ENCODE results near the gene RPS15.

Gene RPS15

DNA sequence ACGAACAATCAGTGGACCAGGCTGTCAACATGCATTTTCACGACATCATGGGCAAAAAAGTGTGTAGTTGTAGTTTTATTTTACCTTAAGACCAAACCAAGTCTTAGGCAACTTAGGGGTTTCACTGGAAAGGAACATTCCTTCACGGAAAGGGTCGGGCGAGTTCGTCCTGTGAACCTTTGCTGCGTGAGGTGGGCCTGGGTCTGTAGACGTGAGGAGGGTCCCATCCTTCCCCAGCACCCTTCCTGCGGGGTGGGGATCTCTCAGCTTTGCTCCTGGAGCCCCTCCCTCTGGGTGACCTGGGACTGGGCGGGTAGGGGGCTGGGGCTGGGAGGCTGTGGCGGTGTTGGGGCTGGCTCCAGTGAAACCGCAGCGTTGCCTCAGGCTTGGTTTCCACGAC is 12.3 kb upstream of the RPS15 start:
- Histone ChIP-seq H3K4me3 (ENCODE audit: low read length) (no peak overlapping the region), H3K27ac (ENCODE audit: low read length) (no peak overlapping the region), H3K9ac (ENCODE audit: low read length) (no peak overlapping the region), H3K27me3 (ENCODE audit: low read depth, low read length) (no peaks in the 10 kb centered on the region), H3K4me1 (ENCODE audit: low read length) (no peaks in the 10 kb centered on the region), H3K9me3 (ENCODE audit: insufficient read depth, low read length) (no peaks in the 10 kb centered on the region), H3K36me3 (replicated peaks; ENCODE audit: low read depth, low read length) (peaks cover 90% of the 10 kb centered on the region), H3K4me2 (ENCODE audit: low read length) (no peak overlapping the region), H3K79me2 (ENCODE audit: low read length) (peaks cover 93% of the 10 kb centered on the region), H4K20me1 (ENCODE audit: insufficient read depth, low read length) (peaks cover 71% of the 10 kb centered on the region), H2AFZ (ENCODE audit: low read depth, low read length) (no peak overlapping the region)
- no peak for TF ChIP-seq EZH2phosphoT487 (IDR thresholded peaks at IDR 0.05; ENCODE audit: low read depth)
- TF ChIP-seq, protein P1, sequence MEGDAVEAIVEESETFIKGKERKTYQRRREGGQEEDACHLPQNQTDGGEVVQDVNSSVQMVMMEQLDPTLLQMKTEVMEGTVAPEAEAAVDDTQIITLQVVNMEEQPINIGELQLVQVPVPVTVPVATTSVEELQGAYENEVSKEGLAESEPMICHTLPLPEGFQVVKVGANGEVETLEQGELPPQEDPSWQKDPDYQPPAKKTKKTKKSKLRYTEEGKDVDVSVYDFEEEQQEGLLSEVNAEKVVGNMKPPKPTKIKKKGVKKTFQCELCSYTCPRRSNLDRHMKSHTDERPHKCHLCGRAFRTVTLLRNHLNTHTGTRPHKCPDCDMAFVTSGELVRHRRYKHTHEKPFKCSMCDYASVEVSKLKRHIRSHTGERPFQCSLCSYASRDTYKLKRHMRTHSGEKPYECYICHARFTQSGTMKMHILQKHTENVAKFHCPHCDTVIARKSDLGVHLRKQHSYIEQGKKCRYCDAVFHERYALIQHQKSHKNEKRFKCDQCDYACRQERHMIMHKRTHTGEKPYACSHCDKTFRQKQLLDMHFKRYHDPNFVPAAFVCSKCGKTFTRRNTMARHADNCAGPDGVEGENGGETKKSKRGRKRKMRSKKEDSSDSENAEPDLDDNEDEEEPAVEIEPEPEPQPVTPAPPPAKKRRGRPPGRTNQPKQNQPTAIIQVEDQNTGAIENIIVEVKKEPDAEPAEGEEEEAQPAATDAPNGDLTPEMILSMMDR (IDR thresholded peaks at IDR 0.05; ENCODE audit: low read depth, low read length) = no peak

DNA sequence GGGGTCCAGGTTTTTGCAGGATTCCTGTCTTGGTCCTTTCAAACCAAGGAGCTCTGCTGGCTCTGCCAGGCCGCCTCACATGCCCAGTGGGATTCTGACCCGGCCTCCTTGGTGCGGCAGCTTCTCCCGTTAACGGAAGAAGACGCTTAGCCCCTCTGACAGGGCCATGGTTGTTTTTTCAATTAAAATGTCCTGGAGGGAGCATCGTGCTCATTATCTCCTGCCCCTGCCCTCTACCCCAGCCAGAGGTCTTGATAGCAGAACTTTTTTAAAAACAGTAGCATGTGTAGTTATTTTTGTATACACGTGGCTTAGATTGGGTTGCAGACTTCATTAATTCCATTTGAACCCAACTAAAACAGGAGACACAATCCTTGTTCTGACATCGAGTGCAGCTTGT is 11.5 kb upstream of the RPS15 start:
- no peak overlapping the region for H3K27ac ChIP-seq (ENCODE audit: low read length)
- no peak overlapping the region for H3K4me3 ChIP-seq (ENCODE audit: low read length)
- peaks cover 85% of the 10 kb centered on the region for H3K36me3 ChIP-seq (replicated peaks; ENCODE audit: low read depth, low read length)
- H3K4me1 ChIP-seq (ENCODE audit: low read length) = no peaks in the 10 kb centered on the region
- H2AFZ ChIP-seq (ENCODE audit: low read depth, low read length) = no peak overlapping the region
- peaks cover 63% of the 10 kb centered on the region for H4K20me1 ChIP-seq (ENCODE audit: insufficient read depth, low read length)
- no peaks in the 10 kb centered on the region for H3K9me3 ChIP-seq (ENCODE audit: insufficient read depth, low read length)
- no peak for TF ChIP-seq EZH2phosphoT487 (IDR thresholded peaks at IDR 0.05; ENCODE audit: low read depth)
- TF ChIP-seq, protein P1 (IDR thresholded peaks at IDR 0.05; ENCODE audit: low read depth, low read length) = no peak
- H3K79me2 ChIP-seq (ENCODE audit: low read length) = peaks cover 86% of the 10 kb centered on the region
- no peak overlapping the region for H3K4me2 ChIP-seq (ENCODE audit: low read length)
- H3K27me3 ChIP-seq (ENCODE audit: low read depth, low read length) = no peaks in the 10 kb centered on the region
- no peak overlapping the region for H3K9ac ChIP-seq (ENCODE audit: low read length)

DNA sequence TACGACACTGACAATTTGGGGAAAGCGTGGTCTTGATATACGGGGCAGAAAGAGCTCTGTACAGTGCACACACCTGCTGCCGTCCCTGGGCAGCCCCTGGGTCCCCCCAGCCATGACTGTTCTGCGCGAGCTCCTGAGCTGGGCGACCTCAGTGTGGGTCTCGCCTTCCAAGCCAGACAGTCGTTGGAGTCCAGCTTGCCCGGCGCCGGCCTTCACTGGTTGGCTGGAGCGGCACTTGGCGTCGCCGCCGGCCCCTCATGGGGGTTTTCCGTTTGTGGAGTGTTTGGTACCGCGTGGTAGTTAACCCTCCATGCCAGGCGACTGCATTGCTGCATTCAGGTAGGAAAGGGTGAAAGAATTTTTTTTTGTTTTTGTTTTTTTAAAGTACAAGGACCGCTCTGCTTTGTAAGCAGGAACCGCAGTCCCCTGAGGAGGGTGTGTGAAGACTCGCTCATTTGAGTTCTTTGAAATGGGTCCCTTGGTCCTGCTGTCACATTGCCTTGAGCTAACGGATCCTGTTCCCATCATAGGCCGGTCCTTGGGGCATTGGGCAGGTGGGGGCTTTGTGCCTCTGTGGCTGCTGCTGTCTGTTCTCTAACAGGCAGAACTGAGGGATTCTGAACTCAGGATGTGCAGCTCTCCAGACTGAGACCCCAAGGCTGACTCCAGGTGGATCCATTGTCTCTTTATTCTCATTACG is 10.8 kb upstream of the RPS15 start:
- H3K27ac ChIP-seq (ENCODE audit: low read length) = no peak overlapping the region
- H3K4me3 ChIP-seq (ENCODE audit: low read length) = no peak overlapping the region
- H3K79me2 ChIP-seq (ENCODE audit: low read length) = peaks cover 86% of the 10 kb centered on the region
- H4K20me1 ChIP-seq (ENCODE audit: insufficient read depth, low read length) = peaks cover 61% of the 10 kb centered on the region
- H3K27me3 ChIP-seq (ENCODE audit: low read depth, low read length) = no peaks in the 10 kb centered on the region
- TF ChIP-seq, protein P1 (IDR thresholded peaks at IDR 0.05; ENCODE audit: low read depth, low read length) = no peak
- TF ChIP-seq EZH2phosphoT487 (IDR thresholded peaks at IDR 0.05; ENCODE audit: low read depth) = no peak
- H3K36me3 ChIP-seq (replicated peaks; ENCODE audit: low read depth, low read length) = peaks cover 85% of the 10 kb centered on the region
- H2AFZ ChIP-seq (ENCODE audit: low read depth, low read length) = no peak overlapping the region
- no peak overlapping the region for H3K4me2 ChIP-seq (ENCODE audit: low read length)
- no peak overlapping the region for H3K9ac ChIP-seq (ENCODE audit: low read length)
- H3K4me1 ChIP-seq (ENCODE audit: low read length) = no peaks in the 10 kb centered on the region
- no peaks in the 10 kb centered on the region for H3K9me3 ChIP-seq (ENCODE audit: insufficient read depth, low read length)

DNA sequence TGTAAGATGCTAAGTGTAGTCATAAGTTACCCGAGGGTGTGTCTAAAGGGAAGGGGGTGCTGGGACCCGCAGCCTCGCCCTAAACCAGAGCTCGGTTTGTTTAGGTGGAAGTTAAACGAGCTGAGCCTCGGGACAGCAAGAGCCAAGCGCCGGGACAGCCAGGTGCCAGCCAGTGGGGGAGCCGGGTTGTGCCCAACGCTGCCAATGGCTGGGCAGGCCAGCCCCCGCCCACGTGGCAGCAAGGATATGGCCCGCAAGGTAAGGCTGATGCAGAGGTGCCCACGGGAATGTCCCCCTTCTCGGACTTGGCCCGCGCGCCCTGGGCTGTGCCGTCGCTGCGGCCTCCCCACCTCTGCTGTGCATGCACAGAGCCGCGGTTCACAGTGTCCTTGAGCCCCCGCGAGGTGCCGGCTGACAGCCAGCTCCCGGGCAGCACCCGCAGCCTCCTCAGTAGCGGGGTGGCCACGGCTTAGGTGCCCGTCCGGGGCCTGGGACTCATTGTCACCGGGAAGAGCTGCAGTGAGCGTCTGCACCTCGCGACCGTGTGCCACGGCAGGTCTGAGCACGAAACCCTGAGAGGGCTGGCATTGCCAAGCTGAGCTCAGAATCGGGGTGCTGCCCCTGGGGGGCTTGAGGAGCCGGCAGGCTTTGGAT is 9.3 kb upstream of the RPS15 start:
- Histone ChIP-seq H3K27me3 (ENCODE audit: low read depth, low read length) (no peaks in the 10 kb centered on the region), H3K9ac (ENCODE audit: low read length) (no peak overlapping the region), H3K4me3 (ENCODE audit: low read length) (no peak overlapping the region), H4K20me1 (ENCODE audit: insufficient read depth, low read length) (peaks cover 57% of the 10 kb centered on the region), H2AFZ (ENCODE audit: low read depth, low read length) (no peak overlapping the region), H3K79me2 (ENCODE audit: low read length) (peaks cover 85% of the 10 kb centered on the region), H3K4me2 (ENCODE audit: low read length) (no peak overlapping the region), H3K27ac (ENCODE audit: low read length) (no peak overlapping the region), H3K36me3 (replicated peaks; ENCODE audit: low read depth, low read length) (peaks cover 85% of the 10 kb centered on the region), H3K9me3 (ENCODE audit: insufficient read depth, low read length) (no peaks in the 10 kb centered on the region), H3K4me1 (ENCODE audit: low read length) (no peaks in the 10 kb centered on the region)
- TF ChIP-seq EZH2phosphoT487 (IDR thresholded peaks at IDR 0.05; ENCODE audit: low read depth) = no peak
- TF ChIP-seq, protein P1 (IDR thresholded peaks at IDR 0.05; ENCODE audit: low read depth, low read length) = no peak
